ENCODE measurements around the gene SUMF1. TPM values are rescaled to one million over a fixed set of nuclear protein-coding genes. Genes with fewer than 3 reads are reported as not detected.

The SUMF1 gene
- total RNA-seq, 1 donor from 2014 or later = 8.6 TPM

GRCh38 chr3:4395448-4395847 is 71.6 kb downstream of the SUMF1 start:
- H3K4me1 ChIP-seq = no peaks in the 10 kb centered on the region
- H3K36me3 ChIP-seq = peaks cover 12% of the 10 kb centered on the region
- no peak for DNase-seq
- H3K4me3 ChIP-seq = no peak overlapping the region
- intact Hi-C loops (cut with micrococcal nuclease) = no loop called here
- peaks cover 4% of the 10 kb centered on the region for H3K9me3 ChIP-seq (replicated peaks)
- H3K27me3 ChIP-seq (ENCODE audit: low read depth) = no peaks in the 10 kb centered on the region
- TF ChIP-seq CTCF (IDR thresholded peaks at IDR 0.05; ENCODE audit: borderline replicate concordance) = no peak
- H3K27ac ChIP-seq (replicated peaks) = no peak overlapping the region

- Histone ChIP-seq H3K27me3 (ENCODE audit: low read depth) (no peaks in the 10 kb centered on the region), H3K4me1 (no peaks in the 10 kb centered on the region), H3K27ac (replicated peaks) (no peak overlapping the region), H3K36me3 (peaks cover 12% of the 10 kb centered on the region), H3K9me3 (replicated peaks) (peaks cover 4% of the 10 kb centered on the region), H3K4me3 (no peak overlapping the region)
- TF ChIP-seq CTCF (IDR thresholded peaks at IDR 0.05; ENCODE audit: borderline replicate concordance) = no peak
- no peak for DNase-seq
- intact Hi-C loops (cut with micrococcal nuclease) = no loop called here
These were observed 72.5 kb downstream of the SUMF1 start for GRCh38 chr3:4394567-4394966.

GRCh38 chr3:4394048-4394447 is 73.0 kb downstream of the SUMF1 start:
- Histone ChIP-seq H3K4me3 (no peak overlapping the region), H3K27me3 (ENCODE audit: low read depth) (no peaks in the 10 kb centered on the region), H3K4me1 (no peaks in the 10 kb centered on the region), H3K27ac (replicated peaks) (no peak overlapping the region), H3K36me3 (peaks cover 12% of the 10 kb centered on the region), H3K9me3 (replicated peaks) (peaks cover 4% of the 10 kb centered on the region)
- TF ChIP-seq CTCF (IDR thresholded peaks at IDR 0.05; ENCODE audit: borderline replicate concordance) = no peak
- DNase-seq = no peak
- intact Hi-C loops (cut with micrococcal nuclease) = no loop called here

- no peak for DNase-seq
- intact Hi-C loops (cut with micrococcal nuclease) = no loop called here
These were observed 74.1 kb downstream of the SUMF1 start for GRCh38 chr3:4392992-4393391.

GRCh38 chr3:4387210-4388204 is 79.6 kb downstream of the SUMF1 start:
- no peaks in the 10 kb centered on the region for H3K27me3 ChIP-seq (ENCODE audit: low read depth)
- DNase-seq = no peak
- H3K9me3 ChIP-seq (replicated peaks) = peaks cover 4% of the 10 kb centered on the region
- H3K4me3 ChIP-seq = no peak overlapping the region
- no peak overlapping the region for H3K27ac ChIP-seq (replicated peaks)
- TF ChIP-seq CTCF (IDR thresholded peaks at IDR 0.05; ENCODE audit: borderline replicate concordance) = no peak
- intact Hi-C loops (cut with micrococcal nuclease) = no loop called here
- no peaks in the 10 kb centered on the region for H3K4me1 ChIP-seq
- H3K36me3 ChIP-seq = peaks cover 4% of the 10 kb centered on the region

More at GRCh38 chr3:4392992-4393391, 74.1 kb downstream of the SUMF1 start:
- Histone ChIP-seq H3K36me3 (peaks cover 12% of the 10 kb centered on the region), H3K9me3 (replicated peaks) (peaks cover 4% of the 10 kb centered on the region), H3K4me1 (no peaks in the 10 kb centered on the region), H3K27me3 (ENCODE audit: low read depth) (no peaks in the 10 kb centered on the region), H3K4me3 (no peak overlapping the region), H3K27ac (replicated peaks) (no peak overlapping the region)
- TF ChIP-seq CTCF (IDR thresholded peaks at IDR 0.05; ENCODE audit: borderline replicate concordance) = no peak

All from left ventricle myocardium inferior (tissue), 1 donor.